Peyer's patch (tissue), 4 donors: Measurements from ENCODE around the gene UNC13C. TPM values are rescaled to one million over a fixed set of nuclear protein-coding genes. Genes with fewer than 3 reads are reported as not detected.

Source experiments
- DNase-seq, 3 donors: peaks; one replicate each; pipeline ENCODE4 v3.0.0-alpha.2; 2017 to 2019
- H3K27ac ChIP-seq, 4 donors: fragments of 200-600 bp; sonication (generic); one replicate each; pipeline ENCODE4 v1.5.1; 2016 to 2019
- H3K27me3 ChIP-seq, 2 donors: fragments of 200-600 bp; sonication (generic); one replicate each; pipeline ENCODE4 v1.5.1; 2019
- H3K36me3 ChIP-seq, 3 donors: fragments of 200-600 bp; sonication (generic); one replicate each; pipeline ENCODE4 v1.5.1; 2016 to 2019
- H3K4me1 ChIP-seq, 4 donors: fragments of 200-600 bp; sonication (generic); one replicate each; pipeline ENCODE4 v1.5.1; 2016 to 2019
- H3K4me3 ChIP-seq, 4 donors: fragments of 200-600 bp; sonication (generic); 1 replicate in 3 of 4; 2 replicates in 1 of 4; pipeline ENCODE4 v1.5.1; 2016 to 2019; ENCODE audit warnings: mild to moderate bottlenecking in 1 of 4
- H3K9me3 ChIP-seq, 4 donors: fragments of 200-600 bp; sonication (generic); one replicate each; pipeline ENCODE4 v1.5.1; 2016 to 2019; ENCODE audit warnings: mild to moderate bottlenecking in 1 of 4
- CTCF ChIP-seq, 6 experiments: fragments of 450-650 bp in 4 of 6; fragments of 200-600 bp in 2 of 6; sonication (generic) in 1 of 6; IDR thresholded peaks; one replicate each; pipeline ENCODE4 v1.5.1; 2017 to 2019; ENCODE audit warnings: antibody characterized with exemption in 6 of 6, mild to moderate bottlenecking in 3 of 6, moderate library complexity in 1 of 6
- POLR2A ChIP-seq, 2 donors: fragments of 450-650 bp; IDR thresholded peaks; one replicate each; pipeline ENCODE4 v1.5.1; 2017; ENCODE audit warnings: antibody characterized with exemption in 2 of 2, mild to moderate bottlenecking in 2 of 2, moderate library complexity in 2 of 2
- total RNA-seq, 4 donors: library from RNA; depleted of rRNA; stranded (reverse); fragments of >200 nt; gene quantifications; one replicate each; pipeline ENCODE4 v1.1.0, GENCODE V29; 2016

Gene UNC13C
- total RNA-seq, 4 donors from 2014 or later: under 0.01 to 3.3 (median 0.35) TPM

- no peak overlapping the region for H3K4me3 ChIP-seq
- no peak overlapping the region for H3K27ac ChIP-seq
- H3K9me3 ChIP-seq: no peaks in the 10 kb centered on the region
- H3K36me3 ChIP-seq: no peaks in the 10 kb centered on the region
- DNase-seq: no peak
- H3K27me3 ChIP-seq: no peaks in the 10 kb centered on the region
- no peaks in the 10 kb centered on the region for H3K4me1 ChIP-seq
- TF ChIP-seq POLR2A (IDR thresholded peaks at IDR 0.05) (no peak), CTCF (IDR thresholded peaks at IDR 0.05) (no peak)
Measured at GRCh38 chr15:54322341-54322740, 344.1 kb downstream of the UNC13C start.

GRCh38 chr15:54345301-54345700, 367.1 kb downstream of the UNC13C start:
- H3K27ac ChIP-seq: no peak overlapping the region
- H3K4me3 ChIP-seq: no peak overlapping the region
- H3K4me1 ChIP-seq: no peaks in the 10 kb centered on the region
- H3K9me3 ChIP-seq: no peaks in the 10 kb centered on the region
- DNase-seq: no peak
- no peaks in the 10 kb centered on the region for H3K27me3 ChIP-seq
- TF ChIP-seq POLR2A (IDR thresholded peaks at IDR 0.05) (no peak), CTCF (IDR thresholded peaks at IDR 0.05) (no peak)
- H3K36me3 ChIP-seq: no peaks in the 10 kb centered on the region

GRCh38 chr15:54345827-54346226, 367.6 kb downstream of the UNC13C start:
- DNase-seq: no peak
- H3K27ac ChIP-seq: no peak overlapping the region
- TF ChIP-seq CTCF (IDR thresholded peaks at IDR 0.05) (no peak), POLR2A (IDR thresholded peaks at IDR 0.05) (no peak)
- no peaks in the 10 kb centered on the region for H3K9me3 ChIP-seq
- H3K27me3 ChIP-seq: no peaks in the 10 kb centered on the region
- H3K4me3 ChIP-seq: no peak overlapping the region
- no peaks in the 10 kb centered on the region for H3K4me1 ChIP-seq
- H3K36me3 ChIP-seq: no peaks in the 10 kb centered on the region

- no peak overlapping the region for H3K4me3 ChIP-seq
- TF ChIP-seq CTCF (IDR thresholded peaks at IDR 0.05) (no peak), POLR2A (IDR thresholded peaks at IDR 0.05) (no peak)
- no peak overlapping the region for H3K27ac ChIP-seq
- H3K27me3 ChIP-seq: no peaks in the 10 kb centered on the region
- no peaks in the 10 kb centered on the region for H3K9me3 ChIP-seq
- no peak for DNase-seq
- no peaks in the 10 kb centered on the region for H3K36me3 ChIP-seq
- H3K4me1 ChIP-seq: no peaks in the 10 kb centered on the region
Measured at GRCh38 chr15:54347082-54347827, 369.0 kb downstream of the UNC13C start.

- Histone ChIP-seq H3K27me3 (no peaks in the 10 kb centered on the region), H3K27ac (no peak overlapping the region), H3K4me1 (no peaks in the 10 kb centered on the region), H3K36me3 (no peaks in the 10 kb centered on the region), H3K4me3 (no peak overlapping the region), H3K9me3 (no peaks in the 10 kb centered on the region)
- DNase-seq: no peak
- TF ChIP-seq POLR2A (IDR thresholded peaks at IDR 0.05): no peak
- no peak for TF ChIP-seq CTCF (IDR thresholded peaks at IDR 0.05)
Measured at GRCh38 chr15:54353726-54354125, 375.5 kb downstream of the UNC13C start.
